ENCODE results near the gene TBC1D2. TPM values are rescaled to one million over a fixed set of nuclear protein-coding genes. Genes with fewer than 3 reads are reported as not detected.

TBC1D2 gene
- total and polyA plus RNA-seq, 10 of the 15 experiments (the other 5 are each of a cell fraction or from before 2014, with no cell fraction given): 0.04 to 1.6 (median 1.1) TPM

DNA sequence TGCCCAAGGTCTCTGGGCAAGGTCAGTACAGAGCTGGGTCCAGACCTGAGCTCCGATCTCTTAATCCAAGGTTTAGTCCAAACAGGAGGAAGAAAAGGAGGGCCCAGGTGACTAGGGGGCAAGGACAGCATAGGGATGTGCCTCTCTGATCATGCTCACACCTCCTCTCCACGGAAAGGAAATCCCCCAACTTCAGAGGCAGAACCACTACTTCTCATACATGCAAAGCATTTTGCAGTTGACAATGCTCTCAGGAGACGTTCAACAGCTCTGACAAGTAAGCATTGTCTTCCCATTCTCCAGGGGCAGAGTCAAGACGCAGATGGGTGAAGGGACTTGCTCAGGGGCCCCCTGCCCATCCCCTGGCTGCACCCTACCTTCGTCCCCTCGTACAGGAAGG is 54.3 kb downstream of the TBC1D2 start (continued):
- TF ChIP-seq RCOR1 (conservative IDR thresholded peaks at IDR 0.05; ENCODE audit: low read depth, low read length) (no peak), GABPA (IDR thresholded peaks at IDR 0.05; ENCODE audit: low read depth) (no peak), CREB1 (IDR thresholded peaks at IDR 0.05; ENCODE audit: low read depth) (no peak), RELA (IDR thresholded peaks at IDR 0.05; ENCODE audit: borderline replicate concordance, partially characterized antibody) (peak; percentile 58), SPI1 (IDR thresholded peaks at IDR 0.05; ENCODE audit: borderline replicate concordance, insufficient read depth, low read depth, low read length) (peak; percentile 13; the same call in 1 of the 2 replicates), HDGF (IDR thresholded peaks at IDR 0.05) (no peak), RELB (IDR thresholded peaks at IDR 0.05; ENCODE audit: low read depth) (peak; percentile 64; the same call in 1 of the 2 replicates), ASH2L (IDR thresholded peaks at IDR 0.05; ENCODE audit: borderline replicate concordance, low read depth) (no peak), BRCA1 (IDR thresholded peaks at IDR 0.05; ENCODE audit: low read depth, low read length) (no peak), TARDBP (IDR thresholded peaks at IDR 0.05; ENCODE audit: borderline replicate concordance) (no peak), POU2F2 (IDR thresholded peaks at IDR 0.05; ENCODE audit: borderline replicate concordance, low read depth, low read length) (peak; percentile 72; the same call in 2 of the 3 replicates), LARP7 (IDR thresholded peaks at IDR 0.05) (no peak), JUNB (IDR thresholded peaks at IDR 0.05) (no peak), ZBTB40 (IDR thresholded peaks at IDR 0.05; ENCODE audit: borderline replicate concordance) (no peak), SMARCA5 (IDR thresholded peaks at IDR 0.05) (no peak), RBBP5 (conservative IDR thresholded peaks at IDR 0.05) (no peak), IRF4 (IDR thresholded peaks at IDR 0.05; ENCODE audit: low read depth, low read length) (no peak), HDAC6 (IDR thresholded peaks at IDR 0.05; ENCODE audit: unreplicated experiment) (no peak), PAX8 (IDR thresholded peaks at IDR 0.05) (no peak), STAT3 (IDR thresholded peaks at IDR 0.05; ENCODE audit: low read depth, low read length) (no peak), HCFC1 (IDR thresholded peaks at IDR 0.05; ENCODE audit: low read length) (no peak), ZBTB4 (CRISPR knock-in tag; IDR thresholded peaks at IDR 0.05) (no peak), BHLHE40 (IDR thresholded peaks at IDR 0.05; ENCODE audit: borderline replicate concordance in 1 of 2, low read depth in 2 of 2, low read length in 1 of 2) (no peak), TCF7 (IDR thresholded peaks at IDR 0.05; ENCODE audit: borderline replicate concordance) (no peak)
